ENCODE results near the gene NIPAL3. TPM values are rescaled to one million over a fixed set of nuclear protein-coding genes. Genes with fewer than 3 reads are reported as not detected.

NIPAL3 gene
- total and polyA plus RNA-seq, 2 experiments from 2014 or later = 55.9 to 78.4 TPM

- H3K79me2 ChIP-seq (ENCODE audit: insufficient read depth) = no peaks in the 10 kb centered on the region
- no peaks in the 10 kb centered on the region for H3K9me3 ChIP-seq (ENCODE audit: low read depth)
- no peak overlapping the region for H3K27ac ChIP-seq
- no peaks in the 10 kb centered on the region for H3K27me3 ChIP-seq (replicated peaks; ENCODE audit: insufficient read depth)
- 97% methylated on average over 11 of the region's 11 CpGs for WGBS, 2 experiments (ENCODE audit: low coverage in 1 of 2, low lambda C conversion rate in 2 of 2, missing lambda C conversion rate in 2 of 2)
- H3K9me2 ChIP-seq (ENCODE audit: insufficient read depth) = no peaks in the 10 kb centered on the region
- DNase-seq = no peak
- H3K4me3 ChIP-seq = no peak overlapping the region
- H2AFZ ChIP-seq = no peak overlapping the region
- H3K9ac ChIP-seq = no peak overlapping the region
- no peak overlapping the region for H3K4me2 ChIP-seq (ENCODE audit: unreplicated experiment)
- no peaks in the 10 kb centered on the region for H3F3A ChIP-seq (ENCODE audit: insufficient read depth)
- in situ Hi-C loops (cut with MboI) = no loop called here
- no peak for TF ChIP-seq EZH2phosphoT487 (IDR thresholded peaks at IDR 0.05; ENCODE audit: insufficient read depth, low read depth)
- no peak for TF ChIP-seq EZH2 (IDR thresholded peaks at IDR 0.05; ENCODE audit: insufficient read depth, poor library complexity, severe bottlenecking)
- no peaks in the 10 kb centered on the region for H3K36me3 ChIP-seq (ENCODE audit: low read depth)
- H3K4me1 ChIP-seq (ENCODE audit: insufficient read depth) = no peaks in the 10 kb centered on the region
- H4K20me1 ChIP-seq (ENCODE audit: insufficient read depth) = no peaks in the 10 kb centered on the region
These were observed 57.1 kb downstream of the NIPAL3 start for GRCh38 chr1:24472527-24473251.

- Histone ChIP-seq H3K27me3 (replicated peaks; ENCODE audit: insufficient read depth) (no peaks in the 10 kb centered on the region), H3K36me3 (ENCODE audit: low read depth) (no peaks in the 10 kb centered on the region), H3K27ac (no peak overlapping the region), H3K9me2 (ENCODE audit: insufficient read depth) (no peaks in the 10 kb centered on the region), H3K4me1 (ENCODE audit: insufficient read depth) (no peaks in the 10 kb centered on the region), H3F3A (ENCODE audit: insufficient read depth) (no peaks in the 10 kb centered on the region), H3K9ac (no peak overlapping the region), H3K4me2 (ENCODE audit: unreplicated experiment) (no peak overlapping the region), H3K4me3 (no peak overlapping the region), H3K79me2 (ENCODE audit: insufficient read depth) (no peaks in the 10 kb centered on the region), H2AFZ (no peak overlapping the region), H3K9me3 (ENCODE audit: low read depth) (no peaks in the 10 kb centered on the region), H4K20me1 (ENCODE audit: insufficient read depth) (no peaks in the 10 kb centered on the region)
- no peak for DNase-seq
- in situ Hi-C loops (cut with MboI) = no loop called here
- TF ChIP-seq EZH2 (IDR thresholded peaks at IDR 0.05; ENCODE audit: insufficient read depth, poor library complexity, severe bottlenecking) = no peak
- no peak for TF ChIP-seq EZH2phosphoT487 (IDR thresholded peaks at IDR 0.05; ENCODE audit: insufficient read depth, low read depth)
These were observed 58.6 kb downstream of the NIPAL3 start for GRCh38 chr1:24474193-24474592.

DNA sequence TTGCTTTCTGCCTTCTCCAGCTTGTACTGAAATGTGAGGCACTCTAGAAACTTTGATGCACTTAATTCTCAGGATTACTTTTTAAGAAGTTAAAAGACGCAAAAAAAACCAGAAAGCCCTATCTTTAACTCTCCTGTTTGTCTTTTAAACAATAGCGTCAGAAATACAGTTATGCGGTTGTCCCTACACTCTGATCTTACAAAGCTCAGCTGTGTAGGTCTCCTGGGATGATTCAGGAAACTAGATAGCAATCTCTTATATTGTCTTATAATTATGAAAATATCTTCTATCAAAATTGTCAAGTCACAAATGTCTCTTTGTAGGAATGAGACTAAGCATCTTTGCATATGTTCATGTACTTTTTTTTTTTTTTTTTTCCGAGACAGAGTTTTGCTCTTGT, 60.1 kb downstream of the NIPAL3 start:
- no peaks in the 10 kb centered on the region for H4K20me1 ChIP-seq (ENCODE audit: insufficient read depth)
- H3K9me3 ChIP-seq (ENCODE audit: low read depth) = no peaks in the 10 kb centered on the region
- H3K27ac ChIP-seq = no peak overlapping the region
- DNase-seq = no peak
- no peak overlapping the region for H3K4me3 ChIP-seq
- in situ Hi-C loops (cut with MboI) = no loop called here
- WGBS, 2 experiments (ENCODE audit: low coverage in 1 of 2, low lambda C conversion rate in 2 of 2, missing lambda C conversion rate in 2 of 2) = 95 to 98% methylated on average over 3 to 4 of the region's 4 CpGs
- no peaks in the 10 kb centered on the region for H3F3A ChIP-seq (ENCODE audit: insufficient read depth)
- no peaks in the 10 kb centered on the region for H3K27me3 ChIP-seq (replicated peaks; ENCODE audit: insufficient read depth)
- no peaks in the 10 kb centered on the region for H3K79me2 ChIP-seq (ENCODE audit: insufficient read depth)
- H3K4me1 ChIP-seq (ENCODE audit: insufficient read depth) = no peaks in the 10 kb centered on the region
- H2AFZ ChIP-seq = no peak overlapping the region
- TF ChIP-seq EZH2 (IDR thresholded peaks at IDR 0.05; ENCODE audit: insufficient read depth, poor library complexity, severe bottlenecking) = no peak
- no peak for TF ChIP-seq EZH2phosphoT487 (IDR thresholded peaks at IDR 0.05; ENCODE audit: insufficient read depth, low read depth)
- no peaks in the 10 kb centered on the region for H3K9me2 ChIP-seq (ENCODE audit: insufficient read depth)
- no peak overlapping the region for H3K9ac ChIP-seq
- no peak overlapping the region for H3K4me2 ChIP-seq (ENCODE audit: unreplicated experiment)
- no peaks in the 10 kb centered on the region for H3K36me3 ChIP-seq (ENCODE audit: low read depth)

DNA sequence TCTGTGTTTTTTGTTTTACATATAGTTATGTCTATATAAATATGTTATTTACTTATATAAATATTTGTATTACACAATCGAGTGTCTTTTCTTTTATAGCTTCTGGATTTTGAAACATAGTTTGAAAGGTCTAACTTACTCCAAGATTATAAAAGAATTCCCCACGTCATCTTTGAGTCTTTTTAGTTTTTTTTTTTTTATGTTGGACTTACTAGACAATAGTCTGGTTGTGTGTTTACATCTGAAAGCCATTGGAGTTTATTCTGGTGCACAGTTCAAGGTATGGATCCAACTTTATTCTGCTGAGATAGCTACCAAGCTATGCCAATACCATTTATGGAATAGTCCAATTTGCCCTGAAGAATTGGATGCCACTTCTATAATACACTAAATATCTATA, 61.0 kb downstream of the NIPAL3 start:
- WGBS, 2 experiments (ENCODE audit: low coverage in 1 of 2, low lambda C conversion rate in 2 of 2, missing lambda C conversion rate in 2 of 2) = 68 to 74% methylated on average over 2 of the region's 2 CpGs
- no peaks in the 10 kb centered on the region for H3K36me3 ChIP-seq (ENCODE audit: low read depth)
- H3K27ac ChIP-seq = no peak overlapping the region
- no peak overlapping the region for H3K4me2 ChIP-seq (ENCODE audit: unreplicated experiment)
- no peaks in the 10 kb centered on the region for H3F3A ChIP-seq (ENCODE audit: insufficient read depth)
- H3K4me3 ChIP-seq = no peak overlapping the region
- H3K9me2 ChIP-seq (ENCODE audit: insufficient read depth) = no peaks in the 10 kb centered on the region
- H3K9me3 ChIP-seq (ENCODE audit: low read depth) = no peaks in the 10 kb centered on the region
- no peak overlapping the region for H3K9ac ChIP-seq
- H4K20me1 ChIP-seq (ENCODE audit: insufficient read depth) = no peaks in the 10 kb centered on the region
- no peak overlapping the region for H2AFZ ChIP-seq
- no peak for TF ChIP-seq EZH2 (IDR thresholded peaks at IDR 0.05; ENCODE audit: insufficient read depth, poor library complexity, severe bottlenecking)
- H3K27me3 ChIP-seq (replicated peaks; ENCODE audit: insufficient read depth) = no peaks in the 10 kb centered on the region
- H3K79me2 ChIP-seq (ENCODE audit: insufficient read depth) = no peaks in the 10 kb centered on the region
- DNase-seq = no peak
- no peaks in the 10 kb centered on the region for H3K4me1 ChIP-seq (ENCODE audit: insufficient read depth)
- in situ Hi-C loops (cut with MboI) = no loop called here

- H3K4me3 ChIP-seq = no peak overlapping the region
- no peak overlapping the region for H3K4me2 ChIP-seq (ENCODE audit: unreplicated experiment)
- H3K27ac ChIP-seq = no peak overlapping the region
- no peaks in the 10 kb centered on the region for H3K9me2 ChIP-seq (ENCODE audit: insufficient read depth)
- no peaks in the 10 kb centered on the region for H3F3A ChIP-seq (ENCODE audit: insufficient read depth)
- H3K79me2 ChIP-seq (ENCODE audit: insufficient read depth) = no peaks in the 10 kb centered on the region
- no peaks in the 10 kb centered on the region for H3K9me3 ChIP-seq (ENCODE audit: low read depth)
- no peak overlapping the region for H2AFZ ChIP-seq
- no peak for DNase-seq
- H3K27me3 ChIP-seq (replicated peaks; ENCODE audit: insufficient read depth) = no peaks in the 10 kb centered on the region
- in situ Hi-C loops (cut with MboI) = no loop called here
- H3K36me3 ChIP-seq (ENCODE audit: low read depth) = no peaks in the 10 kb centered on the region
- 78 to 79% methylated on average over 4 of the region's 4 CpGs for WGBS, 2 experiments (ENCODE audit: low coverage in 1 of 2, low lambda C conversion rate in 2 of 2, missing lambda C conversion rate in 2 of 2)
- H4K20me1 ChIP-seq (ENCODE audit: insufficient read depth) = no peaks in the 10 kb centered on the region
- H3K4me1 ChIP-seq (ENCODE audit: insufficient read depth) = no peaks in the 10 kb centered on the region
- TF ChIP-seq EZH2 (IDR thresholded peaks at IDR 0.05; ENCODE audit: insufficient read depth, poor library complexity, severe bottlenecking) (no peak), EZH2phosphoT487 (IDR thresholded peaks at IDR 0.05; ENCODE audit: insufficient read depth, low read depth) (no peak)
- no peak overlapping the region for H3K9ac ChIP-seq
These were observed 61.7 kb downstream of the NIPAL3 start for GRCh38 chr1:24477309-24477708.

All from GM23248 (cell line).